Kidney (tissue), 14 donors: ENCODE results near the gene PDHX. TPM values are rescaled to one million over a fixed set of nuclear protein-coding genes. Genes with fewer than 3 reads are reported as not detected.

Experiments used
- DNase-seq, 5 donors: peaks; one replicate each; pipeline ENCODE4 v3.0.0-alpha.2; 2013 to 2020
- FAIRE-seq: peaks from 2 replicates; lab custom pipeline; 2012; peaks lifted over from hg19 to GRCh38; lab: Jason Lieb, UNC
- H3K27ac ChIP-seq, 2 donors: one replicate each; pipeline ENCODE4 v1.7.0; 2013; ENCODE audit warnings: low read depth in 2 of 2, low read length in 2 of 2, inconsistent platforms in 1 of 2
- H3K27me3 ChIP-seq: one replicate; pipeline ENCODE4 v1.7.1; 2013; ENCODE audit warnings: low read length, inconsistent platforms; ENCODE audit not compliant: control insufficient read depth, insufficient read depth
- H3K36me3 ChIP-seq, 3 donors: one replicate each; pipeline versions ENCODE4 v1.7.0 to v1.7.1; 2013; ENCODE audit warnings: low read length in 3 of 3, control low read depth in 1 of 3, inconsistent platforms in 1 of 3; ENCODE audit not compliant: insufficient read depth in 3 of 3, control insufficient read depth in 2 of 3
- H3K4me1 ChIP-seq, 3 donors: one replicate each; pipeline versions ENCODE4 v1.7.0 to v1.7.1; 2013; ENCODE audit warnings: low read length in 3 of 3, inconsistent platforms in 1 of 3, low read depth in 1 of 3; ENCODE audit not compliant: control insufficient read depth in 2 of 3, insufficient read depth in 2 of 3
- H3K4me3 ChIP-seq, 3 donors: one replicate each; pipeline versions ENCODE4 v1.7.0 to v1.8.1; 2013; ENCODE audit warnings: low read length in 3 of 3, control low read depth in 1 of 3, inconsistent platforms in 1 of 3
- H3K9ac ChIP-seq, 3 donors: one replicate each; pipeline versions ENCODE4 v1.7.0 to v1.7.1; 2013; ENCODE audit warnings: low read length in 3 of 3, control low read depth in 1 of 3, inconsistent platforms in 1 of 3
- H3K9me3 ChIP-seq, 3 donors: one replicate each; pipeline versions ENCODE4 v1.7.0 to v1.7.1; 2013; ENCODE audit warnings: low read length in 3 of 3, control low read depth in 1 of 3, inconsistent platforms in 1 of 3; ENCODE audit not compliant: control insufficient read depth in 2 of 3, insufficient read depth in 1 of 3
- CTCF ChIP-seq: IDR thresholded peaks from 3 replicates; pipeline ENCODE4 v1.5.1; 2012; ENCODE audit warnings: mild to moderate bottlenecking, moderate library complexity, borderline replicate concordance; ENCODE audit not compliant: insufficient read depth; ENCODE audit errors: extremely low read depth
- intact Hi-C: fragments of 100-400 bp; cut with DNase I; formaldehyde crosslinking; loops from one replicate; pipeline ENCODE4 v1.11.1; 2022
- polyA plus RNA-seq: library from polyadenylated mRNA; stranded (reverse); fragments of 350-450 nt; fragmentation: Illumina TruSeq; extraction: RNeasy Lipid Tissue Mini Kit (QIAGEN cat#74804); gene quantifications from one replicate; pipeline ENCODE4 v1.2.3, GENCODE V29; 2014; ENCODE audit warnings: low read depth, low replicate concordance; ENCODE audit not compliant: insufficient read depth
- total RNA-seq: library from RNA; stranded (reverse); fragmentation: NEBNext Ultra II Directional; extraction: Animal tissue kit (Norgen Biotek cat#: 25700); gene quantifications from one replicate; pipeline ENCODE4 v1.2.1, GENCODE V29; 2021
- donor health status: control.
- donor health status: control.
- donor health status: control.
- donor health status: control.
- donor health status: control.
- donor health status: DM: yes; HTN: yes; CAD: no.
- donor health status: Normal renal cell carcinoma (clear cell type).

Gene PDHX
- total and polyA plus RNA-seq, 2 donors from 2014 or later = 29.6 to 32.6 TPM

GRCh38 chr11:34970480-34970879 lies 54.1 kb downstream of the PDHX start:
- Histone ChIP-seq H3K4me1 (no peaks in the 10 kb centered on the region), H3K27ac (no peak overlapping the region), H3K36me3 (peaks cover 2 to 9% (median 9%) of the 10 kb centered on the region in 3 donors), H3K4me3 (no peak overlapping the region), H3K9me3 (no peaks in the 10 kb centered on the region), H3K9ac (no peak overlapping the region), H3K27me3 (no peaks in the 10 kb centered on the region)
- no peak for TF ChIP-seq CTCF
- intact Hi-C loops = no loop called here
- no peak for FAIRE-seq
- no peak for DNase-seq

GRCh38 chr11:34971928-34972327 lies 55.5 kb downstream of the PDHX start:
- Histone ChIP-seq H3K27ac (no peak overlapping the region), H3K9ac (no peak overlapping the region), H3K4me1 (no peaks in the 10 kb centered on the region), H3K27me3 (no peaks in the 10 kb centered on the region), H3K36me3 (peaks cover 2 to 10% (median 9%) of the 10 kb centered on the region in 3 donors), H3K4me3 (no peak overlapping the region), H3K9me3 (no peaks in the 10 kb centered on the region)
- intact Hi-C loops = no loop called here
- no peak for DNase-seq
- peak; percentile 30 for FAIRE-seq
- TF ChIP-seq CTCF = no peak

GRCh38 chr11:34972366-34972765 lies 55.9 kb downstream of the PDHX start:
- DNase-seq (no peak), FAIRE-seq (no peak)
- Histone ChIP-seq H3K27ac (no peak overlapping the region), H3K27me3 (no peaks in the 10 kb centered on the region), H3K4me1 (no peaks in the 10 kb centered on the region), H3K9me3 (no peaks in the 10 kb centered on the region), H3K36me3 (peaks cover 2 to 10% (median 7%) of the 10 kb centered on the region in 3 donors), H3K4me3 (no peak overlapping the region), H3K9ac (no peak overlapping the region)
- intact Hi-C loops = no loop called here
- no peak for TF ChIP-seq CTCF

- peaks cover 2 to 10% (median 4%) of the 10 kb centered on the region in 3 donors for H3K36me3 ChIP-seq
- no peak overlapping the region for H3K27ac ChIP-seq
- no peak for FAIRE-seq
- no peak overlapping the region for H3K9ac ChIP-seq
- H3K27me3 ChIP-seq = no peaks in the 10 kb centered on the region
- no peaks in the 10 kb centered on the region for H3K4me1 ChIP-seq
- no peak overlapping the region for H3K4me3 ChIP-seq
- intact Hi-C loops = no loop called here
- no peaks in the 10 kb centered on the region for H3K9me3 ChIP-seq
- no peak for DNase-seq
- no peak for TF ChIP-seq CTCF
Observed at GRCh38 chr11:34972892-34973291, 56.5 kb downstream of the PDHX start.
